ENCODE data around the gene C19orf12. TPM values are rescaled to one million over a fixed set of nuclear protein-coding genes. Genes with fewer than 3 reads are reported as not detected.

C19orf12 gene
- polyA plus RNA-seq, 1 donor from 2014 or later: 83.8 TPM

DNA sequence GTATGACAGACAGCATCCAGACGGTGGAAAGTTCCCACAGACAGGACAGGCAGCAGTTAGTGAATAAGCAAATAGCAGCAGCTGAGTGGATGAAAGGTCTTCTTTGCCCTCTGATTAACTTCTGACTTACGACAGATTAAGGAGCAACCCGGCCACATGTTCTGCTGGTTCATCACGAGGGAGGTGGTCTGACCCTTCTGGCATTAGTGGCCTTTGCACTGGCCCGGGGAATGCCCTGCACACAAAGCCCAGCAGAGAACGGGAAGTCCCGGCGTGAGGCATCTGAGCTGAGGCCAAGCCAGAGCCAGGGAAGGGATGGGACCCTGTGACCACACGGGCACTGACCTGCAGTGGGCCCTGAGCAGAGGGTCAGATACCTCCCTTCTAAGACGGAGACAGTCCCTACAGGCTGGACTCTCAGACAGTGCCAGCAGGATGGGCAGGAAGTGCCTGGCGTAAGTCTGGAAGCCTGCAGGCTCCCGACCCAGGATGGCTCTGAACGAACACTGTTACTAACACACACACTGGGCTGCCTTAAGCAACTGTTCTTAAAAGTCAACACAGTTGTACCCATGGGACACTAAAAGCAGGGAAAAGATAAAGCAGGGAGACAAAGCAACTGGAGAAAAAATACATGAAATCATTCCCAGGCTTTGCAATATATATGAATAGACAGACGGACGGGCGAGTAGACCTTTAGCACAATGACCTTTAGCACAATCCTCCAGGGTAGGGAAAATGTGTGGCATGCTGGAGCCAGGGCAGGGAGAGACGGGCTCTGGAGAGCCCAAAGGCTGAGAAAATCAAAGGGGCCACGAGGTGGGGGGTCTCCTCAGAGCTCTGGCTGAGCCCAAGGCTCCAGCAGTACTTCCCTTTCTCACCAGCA, 6.3 kb downstream of the C19orf12 start:
- Histone ChIP-seq H2AFZ (ENCODE audit: low read depth, low read length) (no peak overlapping the region), H3K79me2 (replicated peaks; ENCODE audit: insufficient read depth, low read length) (peaks cover 13% of the 10 kb centered on the region), H4K20me1 (ENCODE audit: insufficient read depth) (no peaks in the 10 kb centered on the region), H3K9me2 (ENCODE audit: insufficient read depth, low read length) (no peaks in the 10 kb centered on the region), H3F3A (ENCODE audit: insufficient read depth, low read length, poor library complexity, severe bottlenecking) (no peaks in the 10 kb centered on the region), H3K36me3 (ENCODE audit: insufficient read depth, low read length) (no peaks in the 10 kb centered on the region), H3K9ac (ENCODE audit: low read length) (no peak overlapping the region), H3K27me3 (ENCODE audit: insufficient read depth, low read depth, low read length) (no peaks in the 10 kb centered on the region), H3K4me3 (ENCODE audit: low read length) (no peak overlapping the region), H3K9me3 (ENCODE audit: low read length) (no peaks in the 10 kb centered on the region), H3K4me2 (ENCODE audit: low read length) (no peak overlapping the region), H3K27ac (ENCODE audit: low read length) (no peak overlapping the region)
- TF ChIP-seq EZH2 (IDR thresholded peaks at IDR 0.05; ENCODE audit: borderline replicate concordance, insufficient read depth, low read length, poor library complexity, severe bottlenecking) (no peak), SMC3 (conservative IDR thresholded peaks at IDR 0.05; ENCODE audit: poor library complexity) (no peak), MXI1 (conservative IDR thresholded peaks at IDR 0.05; ENCODE audit: poor library complexity, severe bottlenecking) (no peak), EP300 (conservative IDR thresholded peaks at IDR 0.05; ENCODE audit: poor library complexity, severe bottlenecking) (no peak), TAF1 (IDR thresholded peaks at IDR 0.05; ENCODE audit: low read depth) (no peak), POLR2AphosphoS5 (IDR thresholded peaks at IDR 0.05) (no peak), RAD21 (conservative IDR thresholded peaks at IDR 0.05) (no peak)
- TF ChIP-seq, protein P1, sequence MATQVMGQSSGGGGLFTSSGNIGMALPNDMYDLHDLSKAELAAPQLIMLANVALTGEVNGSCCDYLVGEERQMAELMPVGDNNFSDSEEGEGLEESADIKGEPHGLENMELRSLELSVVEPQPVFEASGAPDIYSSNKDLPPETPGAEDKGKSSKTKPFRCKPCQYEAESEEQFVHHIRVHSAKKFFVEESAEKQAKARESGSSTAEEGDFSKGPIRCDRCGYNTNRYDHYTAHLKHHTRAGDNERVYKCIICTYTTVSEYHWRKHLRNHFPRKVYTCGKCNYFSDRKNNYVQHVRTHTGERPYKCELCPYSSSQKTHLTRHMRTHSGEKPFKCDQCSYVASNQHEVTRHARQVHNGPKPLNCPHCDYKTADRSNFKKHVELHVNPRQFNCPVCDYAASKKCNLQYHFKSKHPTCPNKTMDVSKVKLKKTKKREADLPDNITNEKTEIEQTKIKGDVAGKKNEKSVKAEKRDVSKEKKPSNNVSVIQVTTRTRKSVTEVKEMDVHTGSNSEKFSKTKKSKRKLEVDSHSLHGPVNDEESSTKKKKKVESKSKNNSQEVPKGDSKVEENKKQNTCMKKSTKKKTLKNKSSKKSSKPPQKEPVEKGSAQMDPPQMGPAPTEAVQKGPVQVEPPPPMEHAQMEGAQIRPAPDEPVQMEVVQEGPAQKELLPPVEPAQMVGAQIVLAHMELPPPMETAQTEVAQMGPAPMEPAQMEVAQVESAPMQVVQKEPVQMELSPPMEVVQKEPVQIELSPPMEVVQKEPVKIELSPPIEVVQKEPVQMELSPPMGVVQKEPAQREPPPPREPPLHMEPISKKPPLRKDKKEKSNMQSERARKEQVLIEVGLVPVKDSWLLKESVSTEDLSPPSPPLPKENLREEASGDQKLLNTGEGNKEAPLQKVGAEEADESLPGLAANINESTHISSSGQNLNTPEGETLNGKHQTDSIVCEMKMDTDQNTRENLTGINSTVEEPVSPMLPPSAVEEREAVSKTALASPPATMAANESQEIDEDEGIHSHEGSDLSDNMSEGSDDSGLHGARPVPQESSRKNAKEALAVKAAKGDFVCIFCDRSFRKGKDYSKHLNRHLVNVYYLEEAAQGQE (IDR thresholded peaks at IDR 0.05; ENCODE audit: borderline replicate concordance): no peak
- TF ChIP-seq, protein P2, sequence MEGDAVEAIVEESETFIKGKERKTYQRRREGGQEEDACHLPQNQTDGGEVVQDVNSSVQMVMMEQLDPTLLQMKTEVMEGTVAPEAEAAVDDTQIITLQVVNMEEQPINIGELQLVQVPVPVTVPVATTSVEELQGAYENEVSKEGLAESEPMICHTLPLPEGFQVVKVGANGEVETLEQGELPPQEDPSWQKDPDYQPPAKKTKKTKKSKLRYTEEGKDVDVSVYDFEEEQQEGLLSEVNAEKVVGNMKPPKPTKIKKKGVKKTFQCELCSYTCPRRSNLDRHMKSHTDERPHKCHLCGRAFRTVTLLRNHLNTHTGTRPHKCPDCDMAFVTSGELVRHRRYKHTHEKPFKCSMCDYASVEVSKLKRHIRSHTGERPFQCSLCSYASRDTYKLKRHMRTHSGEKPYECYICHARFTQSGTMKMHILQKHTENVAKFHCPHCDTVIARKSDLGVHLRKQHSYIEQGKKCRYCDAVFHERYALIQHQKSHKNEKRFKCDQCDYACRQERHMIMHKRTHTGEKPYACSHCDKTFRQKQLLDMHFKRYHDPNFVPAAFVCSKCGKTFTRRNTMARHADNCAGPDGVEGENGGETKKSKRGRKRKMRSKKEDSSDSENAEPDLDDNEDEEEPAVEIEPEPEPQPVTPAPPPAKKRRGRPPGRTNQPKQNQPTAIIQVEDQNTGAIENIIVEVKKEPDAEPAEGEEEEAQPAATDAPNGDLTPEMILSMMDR (IDR thresholded peaks at IDR 0.05; ENCODE audit: poor library complexity, severe bottlenecking): no peak

DNA sequence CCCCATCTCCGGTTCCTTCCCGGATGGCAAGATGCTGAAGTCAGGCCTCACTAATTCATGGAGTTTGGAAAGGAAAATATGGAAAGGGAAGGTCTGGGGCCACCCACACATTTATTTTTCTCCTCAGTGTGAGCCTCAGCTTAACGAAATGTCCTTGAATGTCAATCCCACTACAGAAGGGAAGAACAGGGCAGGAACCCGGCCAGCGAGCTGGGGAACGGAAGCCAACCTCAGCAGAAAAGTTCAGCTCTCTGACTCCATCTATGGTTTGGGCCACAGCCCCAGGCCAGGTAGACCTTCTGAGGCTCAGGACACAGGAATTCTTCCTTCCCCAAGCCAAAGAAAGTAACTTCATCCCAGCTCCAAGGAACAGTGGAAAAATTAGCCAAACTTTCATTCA, 8.4 kb downstream of the C19orf12 start:
- TF ChIP-seq, protein P2 (IDR thresholded peaks at IDR 0.05; ENCODE audit: poor library complexity, severe bottlenecking): no peak
- TF ChIP-seq, protein P1 (IDR thresholded peaks at IDR 0.05; ENCODE audit: borderline replicate concordance): no peak
- TF ChIP-seq RAD21 (conservative IDR thresholded peaks at IDR 0.05) (no peak), MXI1 (conservative IDR thresholded peaks at IDR 0.05; ENCODE audit: poor library complexity, severe bottlenecking) (no peak), SMC3 (conservative IDR thresholded peaks at IDR 0.05; ENCODE audit: poor library complexity) (no peak), EZH2 (IDR thresholded peaks at IDR 0.05; ENCODE audit: borderline replicate concordance, insufficient read depth, low read length, poor library complexity, severe bottlenecking) (no peak), POLR2AphosphoS5 (IDR thresholded peaks at IDR 0.05) (no peak), EP300 (conservative IDR thresholded peaks at IDR 0.05; ENCODE audit: poor library complexity, severe bottlenecking) (no peak), TAF1 (IDR thresholded peaks at IDR 0.05; ENCODE audit: low read depth) (no peak)
- H3K27me3 ChIP-seq (ENCODE audit: insufficient read depth, low read depth, low read length): no peaks in the 10 kb centered on the region
- no peak overlapping the region for H3K4me3 ChIP-seq (ENCODE audit: low read length)
- H3K9me2 ChIP-seq (ENCODE audit: insufficient read depth, low read length): no peaks in the 10 kb centered on the region
- H3K27ac ChIP-seq (ENCODE audit: low read length): no peak overlapping the region
- no peak overlapping the region for H3K4me2 ChIP-seq (ENCODE audit: low read length)
- no peaks in the 10 kb centered on the region for H3K36me3 ChIP-seq (ENCODE audit: insufficient read depth, low read length)
- peaks cover 5% of the 10 kb centered on the region for H3K79me2 ChIP-seq (replicated peaks; ENCODE audit: insufficient read depth, low read length)
- no peak overlapping the region for H3K9ac ChIP-seq (ENCODE audit: low read length)
- H3F3A ChIP-seq (ENCODE audit: insufficient read depth, low read length, poor library complexity, severe bottlenecking): no peaks in the 10 kb centered on the region
- H3K9me3 ChIP-seq (ENCODE audit: low read length): no peaks in the 10 kb centered on the region
- H4K20me1 ChIP-seq (ENCODE audit: insufficient read depth): no peaks in the 10 kb centered on the region
- no peak overlapping the region for H2AFZ ChIP-seq (ENCODE audit: low read depth, low read length)

Data from neural cell (in vitro differentiated cells).